Measurements from ENCODE around the gene PGC. TPM values are rescaled to one million over a fixed set of nuclear protein-coding genes. Genes with fewer than 3 reads are reported as not detected.

PGC gene
- total and polyA plus RNA-seq, 2 donors (not counting 3 experiments of a cell fraction or from before 2014, with no cell fraction given) = not detected

GRCh38 chr6:41757271-41757670 is 10.1 kb upstream of the PGC start:
- dilution Hi-C loops (cut with MboI; ENCODE audit: extremely low pct_ligation_motif_present, low sequenced_read_pairs) = no loop called here
- TF ChIP-seq EZH2 (IDR thresholded peaks at IDR 0.05; ENCODE audit: borderline replicate concordance, low read depth, low read length, severe bottlenecking) (no peak), GATA2 (IDR thresholded peaks at IDR 0.05; ENCODE audit: insufficient read depth, insufficient read length, low read depth, low read length) (no peak), FOS (IDR thresholded peaks at IDR 0.05; ENCODE audit: borderline replicate concordance, insufficient read depth, low read length) (no peak), JUN (IDR thresholded peaks at IDR 0.05; ENCODE audit: borderline replicate concordance, insufficient read depth, insufficient read length, low read depth) (no peak), CTCF (IDR thresholded peaks at IDR 0.05; ENCODE audit: extremely low read depth in 1 of 2, insufficient read depth in 1 of 2, low read depth in 1 of 2, low read length in 2 of 2) (no peak), POLR2AphosphoS5 (IDR thresholded peaks at IDR 0.05; ENCODE audit: insufficient read depth, low read depth, low read length) (no peak), POLR2A (IDR thresholded peaks at IDR 0.05; ENCODE audit: low read depth, low read length) (no peak), MYC (IDR thresholded peaks at IDR 0.05; ENCODE audit: low read depth, low read length) (no peak), MAX (IDR thresholded peaks at IDR 0.05; ENCODE audit: insufficient read depth, insufficient read length) (no peak)
- POLR2A ChIA-PET = no interaction called here
- no TSS peak for BruUV-seq (replicated peaks)
- Histone ChIP-seq H4K20me1 (replicated peaks; ENCODE audit: control insufficient read depth, extremely low read depth, insufficient read depth, low read length) (no peaks in the 10 kb centered on the region), H3K4me2 (ENCODE audit: insufficient read depth, low read length) (no peak overlapping the region), H3K9me1 (replicated peaks; ENCODE audit: control insufficient read depth, extremely low read depth, insufficient read depth, low read length) (no peaks in the 10 kb centered on the region), H2AFZ (ENCODE audit: low read depth, low read length) (no peak overlapping the region), H3K79me2 (ENCODE audit: control insufficient read depth, insufficient read depth, low read length) (no peaks in the 10 kb centered on the region), H3K9me3 (replicated peaks; ENCODE audit: control insufficient read depth, insufficient read depth, low read length) (no peaks in the 10 kb centered on the region), H3K9ac (replicated peaks; ENCODE audit: extremely low read depth, insufficient read depth, low read length) (no peak overlapping the region), H3K4me1 (ENCODE audit: control insufficient read depth, extremely low read depth, insufficient read depth, low read length) (no peaks in the 10 kb centered on the region), H3K4me3 (replicated peaks in 1 of 3; ENCODE audit: insufficient read depth in 1 of 3, low read depth in 1 of 3, low read length in 3 of 3) (no peak overlapping the region), H3K27ac (ENCODE audit: insufficient read depth, low read depth, low read length) (no peak overlapping the region), H3K36me3 (ENCODE audit: control insufficient read depth in 2 of 2, extremely low read depth in 1 of 2, insufficient read depth in 2 of 2, low read length in 2 of 2) (no peaks in the 10 kb centered on the region), H3K27me3 (ENCODE audit: control insufficient read depth in 2 of 2, insufficient read depth in 2 of 2, low read length in 2 of 2) (peaks cover 3 to 7% of the 10 kb centered on the region in 2 experiments)
- DNase-seq (ENCODE audit: low read depth, low spot score) = no peak
- CTCF ChIA-PET = no interaction called here
- no peak for FAIRE-seq
- intact Hi-C loops (cut with micrococcal nuclease) = no loop called here

Measured in endothelial cell of umbilical vein (primary cell).